ENCODE data around the gene RAPGEF2.
A peak's percentile ranks its signal among the peaks of the same experiment; 100 is the strongest.
"Not testable (repeated sequence)": the region's sequence is repeated elsewhere in the genome, so short reads cannot be mapped to it uniquely, and the experiment has no call there.

Gene RAPGEF2

DNA sequence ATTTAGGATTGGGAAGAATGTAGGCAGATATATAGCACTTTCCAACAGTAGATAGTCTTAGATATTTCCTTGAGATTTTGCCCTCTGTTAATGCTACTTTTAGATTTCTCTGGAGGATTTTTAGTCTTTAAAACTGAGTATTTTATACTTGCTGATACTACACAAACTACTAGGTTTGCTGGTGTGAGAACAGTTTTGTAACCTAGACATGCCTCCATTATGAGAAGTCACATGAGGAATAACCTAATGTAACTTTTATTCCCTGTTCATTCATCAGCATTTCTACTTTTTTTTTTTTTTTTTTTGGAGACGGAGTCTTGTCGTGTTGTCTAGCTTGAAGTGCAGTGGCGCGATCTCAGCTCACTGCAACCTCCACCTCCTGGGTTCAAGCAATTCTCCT, 137.2 kb downstream of the RAPGEF2 start:
- Histone ChIP-seq H3K9me3 (ENCODE audit: control insufficient read depth, low read length) (no peaks in the 10 kb centered on the region), H3K36me3 (ENCODE audit: control insufficient read depth, insufficient read depth, low read length) (peaks cover 9% of the 10 kb centered on the region), H3K4me3 (ENCODE audit: extremely low read depth, insufficient read depth, low read length, poor library complexity, severe bottlenecking) (no peak overlapping the region), H3K27ac (ENCODE audit: low read depth, low read length, severe bottlenecking) (no peak overlapping the region), H3K4me1 (ENCODE audit: control insufficient read depth, insufficient read depth, low read length, poor library complexity, severe bottlenecking) (peaks cover 2% of the 10 kb centered on the region)
- WGBS, 2 experiments (ENCODE audit: insufficient coverage in 2 of 2): no CpG with 5 or more reads among the region's 4 CpGs

DNA sequence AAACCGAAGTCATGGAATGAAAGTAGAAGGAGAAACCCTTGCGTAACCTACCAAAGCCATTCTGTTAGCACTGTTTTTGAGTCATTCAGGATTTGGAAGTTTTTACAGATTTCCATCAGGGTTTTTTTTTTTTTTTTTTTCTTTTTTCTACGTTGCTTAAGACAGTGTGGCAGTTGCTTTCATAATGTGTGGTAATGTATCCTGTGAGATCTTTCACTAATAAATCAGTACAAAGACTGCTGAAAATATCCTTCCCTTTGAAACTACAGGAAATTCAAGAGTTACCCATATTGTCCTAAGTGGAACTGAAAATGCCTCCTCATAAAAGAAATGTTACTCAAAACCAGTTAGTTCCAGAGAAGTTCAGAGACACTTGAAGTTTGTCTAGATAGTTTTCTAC, 137.8 kb downstream of the RAPGEF2 start:
- H3K9me3 ChIP-seq (ENCODE audit: control insufficient read depth, low read length): no peaks in the 10 kb centered on the region
- peaks cover 2% of the 10 kb centered on the region for H3K4me1 ChIP-seq (ENCODE audit: control insufficient read depth, insufficient read depth, low read length, poor library complexity, severe bottlenecking)
- H3K27ac ChIP-seq (ENCODE audit: low read depth, low read length, severe bottlenecking): no peak overlapping the region
- peaks cover 15% of the 10 kb centered on the region for H3K36me3 ChIP-seq (ENCODE audit: control insufficient read depth, insufficient read depth, low read length)
- WGBS, 2 experiments (ENCODE audit: insufficient coverage in 2 of 2): 100% methylated on average over 1 of the region's 3 CpGs; no CpG with 5 or more reads in 1 of the 2 experiments
- H3K4me3 ChIP-seq (ENCODE audit: extremely low read depth, insufficient read depth, low read length, poor library complexity, severe bottlenecking): no peak overlapping the region

DNA sequence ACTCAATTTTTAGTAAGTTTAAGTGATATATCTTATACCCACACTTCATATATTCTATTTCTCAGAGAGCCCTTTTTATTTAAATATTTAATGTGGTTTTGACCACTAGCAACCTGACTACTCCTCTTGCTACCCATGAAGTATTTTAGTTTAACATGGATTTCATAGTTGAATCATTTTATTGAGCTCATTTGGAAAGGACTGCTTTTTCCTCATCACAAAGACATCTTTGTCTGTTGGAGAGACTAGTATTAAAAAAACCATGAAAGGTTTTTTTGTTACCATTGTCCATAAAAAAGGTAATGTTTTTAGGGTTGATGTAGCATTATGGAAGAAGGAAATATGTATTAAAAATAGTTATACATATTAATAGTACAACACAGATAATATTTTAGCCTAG, 139.5 kb downstream of the RAPGEF2 start:
- no peak overlapping the region for H3K4me3 ChIP-seq (ENCODE audit: extremely low read depth, insufficient read depth, low read length, poor library complexity, severe bottlenecking)
- no peaks in the 10 kb centered on the region for H3K9me3 ChIP-seq (ENCODE audit: control insufficient read depth, low read length)
- H3K27ac ChIP-seq (ENCODE audit: low read depth, low read length, severe bottlenecking): no peak overlapping the region
- peaks cover 2% of the 10 kb centered on the region for H3K4me1 ChIP-seq (ENCODE audit: control insufficient read depth, insufficient read depth, low read length, poor library complexity, severe bottlenecking)
- peaks cover 19% of the 10 kb centered on the region for H3K36me3 ChIP-seq (ENCODE audit: control insufficient read depth, insufficient read depth, low read length)

DNA sequence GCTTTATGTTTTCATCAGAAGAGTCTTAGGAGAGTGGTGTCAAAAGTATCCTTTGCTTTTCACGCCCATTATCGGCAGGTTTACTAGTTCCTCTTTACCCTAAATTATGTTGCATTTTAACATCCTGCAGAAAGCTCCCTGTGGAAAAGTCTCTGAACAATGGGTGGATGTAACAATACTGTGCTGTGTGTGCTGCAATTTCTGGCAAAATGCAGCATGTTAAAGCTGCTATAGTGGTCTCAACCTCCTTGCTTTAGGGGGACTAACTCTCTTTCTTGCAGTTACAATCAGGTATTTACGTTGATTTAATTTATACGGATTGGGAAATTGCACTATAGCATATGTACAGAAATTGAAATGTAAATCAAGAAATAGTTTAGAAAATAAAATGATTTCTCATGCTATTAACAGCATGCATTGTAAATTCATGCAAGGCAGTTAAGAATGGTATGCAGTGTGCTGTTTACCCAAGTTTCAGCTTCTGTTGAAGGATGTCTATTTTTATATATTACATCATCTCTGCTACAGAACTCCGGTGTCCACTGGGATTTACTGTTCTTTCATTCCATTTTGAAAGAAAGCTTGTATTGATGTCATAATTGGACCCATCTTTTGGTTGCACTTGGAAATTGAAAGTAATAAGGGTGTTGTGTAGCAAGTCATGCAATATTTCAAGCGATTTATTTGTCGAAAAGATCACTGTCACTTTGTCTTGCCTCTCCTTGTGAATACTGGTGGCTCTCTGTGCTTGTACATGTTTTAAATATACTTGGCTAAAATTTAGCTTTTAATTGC, 145.7 kb downstream of the RAPGEF2 start:
- peaks cover 20% of the 10 kb centered on the region for H3K4me1 ChIP-seq (ENCODE audit: control insufficient read depth, insufficient read depth, low read length, poor library complexity, severe bottlenecking)
- H3K9me3 ChIP-seq (ENCODE audit: control insufficient read depth, low read length): peaks cover 4% of the 10 kb centered on the region
- H3K36me3 ChIP-seq (ENCODE audit: control insufficient read depth, insufficient read depth, low read length): peaks cover 38% of the 10 kb centered on the region
- no peak overlapping the region for H3K4me3 ChIP-seq (ENCODE audit: extremely low read depth, insufficient read depth, low read length, poor library complexity, severe bottlenecking)
- no CpG with 5 or more reads among the region's 7 CpGs for WGBS, 2 experiments (ENCODE audit: insufficient coverage in 2 of 2)
- H3K27ac ChIP-seq (ENCODE audit: low read depth, low read length, severe bottlenecking): peak overlapping the region; percentile 91

DNA sequence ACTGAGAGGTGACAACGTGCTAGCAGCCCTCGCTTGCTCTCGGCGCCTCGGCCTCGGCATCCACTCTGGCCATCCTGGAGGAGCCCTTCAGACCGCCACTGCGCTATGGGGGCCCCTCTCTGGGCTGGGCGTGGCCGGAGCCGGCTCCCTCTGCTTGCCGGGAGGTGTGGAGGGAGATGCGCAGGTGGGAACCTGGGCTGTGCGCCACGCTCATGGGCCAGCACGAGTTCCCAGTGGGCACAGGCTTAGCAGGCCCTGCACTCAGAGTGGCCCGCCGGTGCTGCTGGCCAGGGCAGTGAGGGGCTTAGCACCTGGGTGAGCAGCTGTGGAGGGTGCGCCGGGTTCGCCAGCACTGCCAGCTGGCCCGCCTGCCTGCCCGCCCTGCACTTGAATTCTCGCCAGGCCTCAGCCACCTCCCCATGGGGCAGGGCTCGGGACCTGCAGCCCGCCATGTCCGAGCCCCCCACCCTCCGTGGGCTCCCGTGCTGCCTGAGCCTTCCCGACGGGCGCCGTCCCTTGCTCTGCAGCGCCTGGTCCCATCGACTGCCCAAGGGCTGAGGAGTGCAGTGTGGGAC, 148.0 kb downstream of the RAPGEF2 start:
- Histone ChIP-seq H3K4me1 (ENCODE audit: control insufficient read depth, insufficient read depth, low read length, poor library complexity, severe bottlenecking) (peaks cover 20% of the 10 kb centered on the region), H3K4me3 (ENCODE audit: extremely low read depth, insufficient read depth, low read length, poor library complexity, severe bottlenecking) (no peak overlapping the region), H3K9me3 (ENCODE audit: control insufficient read depth, low read length) (peaks cover 4% of the 10 kb centered on the region), H3K36me3 (ENCODE audit: control insufficient read depth, insufficient read depth, low read length) (peaks cover 37% of the 10 kb centered on the region), H3K27ac (ENCODE audit: low read depth, low read length, severe bottlenecking) (no peak overlapping the region)
- WGBS, 2 experiments (ENCODE audit: insufficient coverage in 2 of 2): 96 to 98% methylated on average over 19 to 33 of the region's 35 CpGs

DNA sequence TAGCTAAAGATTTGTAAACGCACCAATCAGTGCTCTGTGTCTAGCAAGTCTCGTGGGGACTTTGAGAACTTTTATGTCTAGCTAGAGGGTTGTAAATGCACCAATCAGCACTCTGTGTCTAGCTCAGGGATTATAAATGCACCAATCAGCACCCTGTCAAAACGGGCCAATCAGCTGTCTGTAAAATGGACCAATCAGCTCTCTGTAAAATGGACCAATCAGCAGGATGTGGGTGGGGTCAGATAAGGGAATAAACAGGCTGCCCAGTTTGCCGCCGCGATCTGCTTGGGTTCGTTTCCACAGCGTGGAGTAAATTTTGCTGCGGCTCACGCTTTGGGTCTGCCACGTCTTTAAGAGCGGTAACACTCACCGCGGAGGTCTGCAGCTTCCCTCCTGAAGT, 148.7 kb downstream of the RAPGEF2 start:
- not testable (repeated sequence) for H3K4me3 ChIP-seq (ENCODE audit: extremely low read depth, insufficient read depth, low read length, poor library complexity, severe bottlenecking); H3K9me3 ChIP-seq (ENCODE audit: control insufficient read depth, low read length); H3K27ac ChIP-seq (ENCODE audit: low read depth, low read length, severe bottlenecking)
- Histone ChIP-seq H3K4me1 (ENCODE audit: control insufficient read depth, insufficient read depth, low read length, poor library complexity, severe bottlenecking) (peaks cover 20% of the 10 kb centered on the region), H3K36me3 (ENCODE audit: control insufficient read depth, insufficient read depth, low read length) (peaks cover 44% of the 10 kb centered on the region)
- 93 to 96% methylated on average over 14 of the region's 14 CpGs for WGBS, 2 experiments (ENCODE audit: insufficient coverage in 2 of 2)

DNA sequence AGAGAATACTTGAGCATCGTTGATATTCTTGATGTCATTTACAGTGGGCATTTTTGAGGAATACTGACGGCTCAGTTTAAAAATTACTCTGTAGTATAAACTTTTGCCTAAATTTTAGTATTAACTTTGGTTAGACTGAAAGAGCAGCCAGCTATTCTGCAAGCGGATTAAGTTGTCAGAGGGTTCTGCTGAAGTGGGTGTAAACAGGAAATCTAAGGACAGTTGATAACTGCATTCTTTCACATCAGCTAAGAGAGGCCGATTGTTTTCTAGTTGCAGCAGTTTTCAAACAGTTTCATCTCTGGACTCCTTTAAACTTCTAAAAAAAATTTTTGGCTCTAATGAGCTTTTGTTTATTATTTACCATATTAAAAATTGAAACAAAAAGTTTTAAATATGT, 149.6 kb downstream of the RAPGEF2 start:
- H3K36me3 ChIP-seq (ENCODE audit: control insufficient read depth, insufficient read depth, low read length): peaks cover 46% of the 10 kb centered on the region
- H3K27ac ChIP-seq (ENCODE audit: low read depth, low read length, severe bottlenecking): peak overlapping the region; percentile 42
- peaks cover 20% of the 10 kb centered on the region for H3K4me1 ChIP-seq (ENCODE audit: control insufficient read depth, insufficient read depth, low read length, poor library complexity, severe bottlenecking)
- H3K4me3 ChIP-seq (ENCODE audit: extremely low read depth, insufficient read depth, low read length, poor library complexity, severe bottlenecking): no peak overlapping the region
- H3K9me3 ChIP-seq (ENCODE audit: control insufficient read depth, low read length): peaks cover 4% of the 10 kb centered on the region
- WGBS, 2 experiments (ENCODE audit: insufficient coverage in 2 of 2): 80% methylated on average over 1 of the region's 4 CpGs; no CpG with 5 or more reads in 1 of the 2 experiments

DNA sequence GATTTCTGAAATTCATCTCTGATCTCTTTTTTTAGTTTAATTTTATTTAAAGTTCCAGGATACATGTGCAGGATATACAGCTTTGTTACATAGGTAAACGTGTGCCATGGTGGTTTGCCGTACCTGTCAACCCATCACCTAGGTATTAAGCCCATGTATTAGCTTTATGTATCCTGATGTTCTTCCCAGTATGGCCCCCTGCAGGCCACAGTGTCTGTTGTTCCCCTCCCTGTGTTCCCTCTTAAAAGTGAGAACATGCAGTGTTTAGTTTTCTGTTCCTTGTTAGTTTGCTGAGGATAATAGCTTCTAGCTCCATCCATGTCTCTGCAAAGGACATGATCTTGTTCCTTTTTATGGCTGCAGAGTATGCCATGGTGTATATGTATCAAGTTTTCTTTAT, 153.2 kb downstream of the RAPGEF2 start:
- 100% methylated on average over 2 of the region's 2 CpGs; no CpG with 5 or more reads in 1 of the 2 experiments for WGBS, 2 experiments (ENCODE audit: insufficient coverage in 2 of 2)
- no peak overlapping the region for H3K4me3 ChIP-seq (ENCODE audit: extremely low read depth, insufficient read depth, low read length, poor library complexity, severe bottlenecking)
- H3K4me1 ChIP-seq (ENCODE audit: control insufficient read depth, insufficient read depth, low read length, poor library complexity, severe bottlenecking): peaks cover 6% of the 10 kb centered on the region

DNA sequence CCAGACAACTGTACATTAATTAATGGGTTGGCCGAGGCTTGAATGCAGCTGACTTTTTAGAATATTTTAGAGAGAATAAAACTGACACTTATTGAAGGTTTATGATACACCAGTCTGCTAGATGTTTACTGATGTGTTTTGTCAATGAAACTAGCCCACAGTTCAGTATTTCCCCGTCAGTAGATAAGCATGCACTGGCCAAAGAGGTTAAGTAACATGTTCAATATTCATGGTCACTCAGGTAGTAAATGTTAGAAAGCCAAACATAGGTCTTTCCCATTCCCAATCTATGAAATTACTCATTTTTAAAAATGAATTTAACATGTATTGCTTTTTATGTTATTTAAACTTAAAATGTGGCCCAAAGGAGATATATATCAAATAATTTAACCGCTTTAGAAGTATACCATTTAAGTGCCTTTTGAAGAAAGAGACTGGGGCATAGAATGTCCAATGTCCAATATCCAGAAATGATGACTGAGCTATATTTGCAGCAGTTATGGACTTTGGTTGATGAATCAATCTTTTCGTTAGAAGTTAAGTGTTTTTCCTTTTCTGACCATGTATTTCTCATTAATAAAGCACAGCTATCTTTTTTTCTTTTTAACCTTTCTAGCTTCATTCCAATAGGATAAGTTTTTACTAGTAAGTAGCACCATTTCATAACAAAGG, 156.1 kb downstream of the RAPGEF2 start:
- Histone ChIP-seq H3K4me1 (ENCODE audit: control insufficient read depth, insufficient read depth, low read length, poor library complexity, severe bottlenecking) (no peaks in the 10 kb centered on the region), H3K4me3 (ENCODE audit: extremely low read depth, insufficient read depth, low read length, poor library complexity, severe bottlenecking) (no peak overlapping the region), H3K27ac (ENCODE audit: low read depth, low read length, severe bottlenecking) (no peak overlapping the region), H3K36me3 (ENCODE audit: control insufficient read depth, insufficient read depth, low read length) (peaks cover 21% of the 10 kb centered on the region), H3K9me3 (ENCODE audit: control insufficient read depth, low read length) (no peaks in the 10 kb centered on the region)
- 93% methylated on average over 2 of the region's 4 CpGs; no CpG with 5 or more reads in 1 of the 2 experiments for WGBS, 2 experiments (ENCODE audit: insufficient coverage in 2 of 2)

More for the DNA sequence above, 153.2 kb downstream of the RAPGEF2 start:
- Histone ChIP-seq H3K9me3 (ENCODE audit: control insufficient read depth, low read length) (no peaks in the 10 kb centered on the region), H3K36me3 (ENCODE audit: control insufficient read depth, insufficient read depth, low read length) (peaks cover 42% of the 10 kb centered on the region), H3K27ac (ENCODE audit: low read depth, low read length, severe bottlenecking) (no peak overlapping the region)

DNA sequence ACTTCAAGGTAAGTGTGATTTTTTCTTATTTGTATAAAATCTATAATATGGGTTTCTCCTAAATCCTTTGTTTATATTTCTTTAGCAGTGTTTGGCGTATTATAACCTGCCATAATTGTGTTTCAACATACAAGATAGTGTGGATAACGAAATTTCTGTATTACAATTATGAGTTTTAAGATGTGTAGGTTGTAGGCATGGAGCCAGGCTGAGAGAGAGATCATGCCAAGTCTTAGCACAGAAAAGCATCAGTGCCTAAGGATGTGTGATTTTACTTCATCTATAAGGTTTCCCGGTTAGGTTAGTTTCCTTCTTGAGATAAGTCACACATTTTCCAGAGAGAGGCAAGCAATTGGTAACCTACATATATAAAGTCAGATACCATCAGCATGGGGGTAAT, 161.2 kb downstream of the RAPGEF2 start:
- Histone ChIP-seq H3K27ac (ENCODE audit: low read depth, low read length, severe bottlenecking) (no peak overlapping the region), H3K4me3 (ENCODE audit: extremely low read depth, insufficient read depth, low read length, poor library complexity, severe bottlenecking) (no peak overlapping the region), H3K9me3 (ENCODE audit: control insufficient read depth, low read length) (no peaks in the 10 kb centered on the region), H3K36me3 (ENCODE audit: control insufficient read depth, insufficient read depth, low read length) (peaks cover 9% of the 10 kb centered on the region), H3K4me1 (ENCODE audit: control insufficient read depth, insufficient read depth, low read length, poor library complexity, severe bottlenecking) (peaks cover 16% of the 10 kb centered on the region)
- no CpG with 5 or more reads among the region's 3 CpGs for WGBS, 2 experiments (ENCODE audit: insufficient coverage in 2 of 2)
